NCI-H524 (cell line): ENCODE results near the gene TFB2M.
"Not testable (repeated sequence)": the region's sequence is repeated elsewhere in the genome, so short reads cannot be mapped to it uniquely, and the experiment has no call there.

Experiments
- DNase-seq, 2 experiments: peaks; one replicate each; lab custom pipeline; 2025; lab: John Stamatoyannopoulos, UW

The TFB2M gene

DNA sequence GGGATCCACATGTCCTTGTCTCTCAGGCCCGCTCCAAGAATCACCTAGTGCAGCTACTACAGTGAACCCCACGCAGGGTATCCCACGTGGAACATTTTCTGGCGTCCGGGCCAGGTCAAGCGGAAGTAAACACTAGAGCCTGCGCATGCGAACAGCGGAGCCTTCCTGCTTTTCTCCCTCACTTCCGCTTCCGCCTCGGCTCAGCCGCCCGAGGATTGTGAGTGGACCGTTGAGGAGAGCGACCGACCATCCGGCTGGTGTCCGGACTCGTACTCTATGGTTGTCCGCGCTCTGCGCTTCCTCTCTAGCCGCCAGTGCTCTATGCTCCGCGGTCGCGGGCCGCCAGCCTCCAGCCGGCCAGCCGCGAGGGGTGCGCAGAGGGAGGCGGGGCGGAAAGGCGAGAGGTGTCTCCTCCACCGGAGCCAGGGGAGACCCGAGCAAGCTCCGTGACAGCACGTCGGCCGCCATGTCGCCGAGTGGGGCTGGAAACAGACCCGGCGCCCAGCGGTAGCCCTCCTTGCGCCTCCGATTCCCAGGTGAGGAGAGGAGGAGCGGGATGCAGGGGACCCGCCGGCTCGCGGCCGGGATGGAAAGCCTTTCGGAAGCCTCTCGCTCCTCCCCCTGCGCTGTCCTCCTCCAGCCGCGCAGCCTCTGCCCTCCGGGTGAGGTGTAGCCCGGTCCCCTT lies at the start of gene TFB2M, which contains the start of gene CNST:
Gene TFB2M, minus strand, starts transcription at position 134 of the 685 bp plus-strand sequence. Its CDS starts 123 bp downstream, at position 11.
Gene CNST, plus strand, starts transcription at position 329 of the 685 bp plus-strand sequence. CDS start 25,107 bp downstream, outside the sequence.
- peak; percentile 96 to 98 for DNase-seq

- DNase-seq: no peak
These were observed 47.2 kb upstream of the TFB2M start for GRCh38 chr1:246613096-246613758.

GRCh38 chr1:246609632-246610031 lies 43.6 kb upstream of the TFB2M start:
- DNase-seq: no peak

DNA sequence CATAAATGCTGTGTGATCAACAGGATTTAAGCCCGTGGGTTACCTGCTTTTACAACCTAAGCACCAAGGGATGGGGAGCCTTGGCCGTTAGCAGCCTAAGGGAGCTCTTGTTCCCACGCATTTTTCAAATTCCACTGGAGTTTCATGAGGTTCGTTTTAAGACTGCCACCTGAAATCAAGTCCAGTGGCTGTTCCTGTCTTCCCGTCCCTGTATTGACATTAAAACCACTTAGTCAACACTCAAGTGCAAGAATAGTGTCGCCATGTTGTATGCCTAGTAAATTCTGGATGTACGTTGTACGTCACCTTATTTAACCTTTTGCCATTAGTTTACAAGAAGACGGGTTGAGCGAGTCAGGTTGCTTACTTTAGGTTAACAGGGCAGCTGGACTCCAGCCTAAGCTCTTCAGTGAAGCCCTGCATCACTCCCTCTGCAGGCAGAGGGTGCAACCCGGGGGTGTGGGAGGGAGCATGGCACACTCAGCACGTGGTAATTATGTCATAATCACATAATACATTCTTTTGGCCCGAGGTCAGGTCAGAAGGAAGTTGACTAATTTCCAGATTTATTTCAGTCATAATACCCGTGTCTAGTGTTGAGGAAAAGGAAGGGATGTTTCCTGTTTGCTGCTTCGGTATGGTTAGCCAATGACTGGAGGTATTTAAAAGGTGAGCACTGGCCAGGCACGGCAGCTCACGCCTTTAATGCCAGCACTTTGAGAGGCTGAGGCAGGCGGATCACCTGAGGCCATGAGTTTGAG lies 42.7 kb upstream of the TFB2M start:
- DNase-seq: no peak

DNA sequence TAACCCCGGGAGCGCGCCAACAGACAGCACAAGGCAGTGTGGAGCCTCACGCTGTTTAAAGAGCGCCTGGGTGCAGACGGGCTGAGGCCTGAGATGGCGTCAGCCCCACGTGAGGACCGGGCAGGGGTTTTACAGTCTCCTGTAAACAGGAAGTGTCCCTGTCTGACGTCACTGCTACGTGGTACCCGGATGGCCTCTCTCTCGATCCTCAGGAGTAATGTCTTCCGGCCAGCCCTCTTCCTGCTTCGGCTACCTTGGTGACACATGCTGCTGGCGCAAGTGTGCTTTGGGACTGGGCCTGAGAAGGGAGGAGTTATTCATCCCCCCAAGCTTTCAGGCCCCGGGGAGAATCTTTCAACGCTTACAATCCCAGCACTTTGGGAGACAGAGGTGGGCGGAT lies 41.4 kb upstream of the TFB2M start:
- DNase-seq: no peak

GRCh38 chr1:246605231-246605630 lies 39.2 kb upstream of the TFB2M start:
- not testable (repeated sequence) for DNase-seq

- DNase-seq: peak; percentile 32 to 81
These were observed 36.1 kb upstream of the TFB2M start for GRCh38 chr1:246602194-246602593.

- no peak for DNase-seq
These were observed 34.5 kb upstream of the TFB2M start for GRCh38 chr1:246600579-246600978.

GRCh38 chr1:246599315-246599714 lies 33.3 kb upstream of the TFB2M start:
- DNase-seq: no peak

DNA sequence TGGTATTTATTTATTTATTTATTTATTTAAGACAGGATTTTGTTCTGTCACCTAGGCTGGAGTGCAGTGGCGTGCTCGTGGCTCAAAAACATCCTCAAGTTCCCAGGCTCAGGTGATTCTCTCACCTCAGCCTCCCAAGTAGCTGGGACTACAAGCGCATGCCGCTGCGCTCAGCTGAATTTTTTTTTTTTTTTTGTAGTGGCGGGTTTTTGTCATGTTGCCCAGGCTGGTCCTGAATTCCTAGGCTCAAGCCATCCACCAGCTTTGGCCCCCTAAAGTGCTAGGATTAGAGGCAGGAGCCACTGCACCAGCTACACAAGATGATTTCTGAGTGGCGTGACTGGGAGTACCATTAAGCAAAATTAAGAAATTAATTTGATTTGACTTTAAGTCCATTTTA lies 31.9 kb upstream of the TFB2M start:
- no peak for DNase-seq

- DNase-seq: no peak
These were observed 31.3 kb upstream of the TFB2M start for GRCh38 chr1:246597340-246597739.

- no peak for DNase-seq
These were observed 29.1 kb upstream of the TFB2M start for GRCh38 chr1:246595146-246595545.

GRCh38 chr1:246592695-246593094 lies 26.6 kb upstream of the TFB2M start:
- DNase-seq: no peak

DNA sequence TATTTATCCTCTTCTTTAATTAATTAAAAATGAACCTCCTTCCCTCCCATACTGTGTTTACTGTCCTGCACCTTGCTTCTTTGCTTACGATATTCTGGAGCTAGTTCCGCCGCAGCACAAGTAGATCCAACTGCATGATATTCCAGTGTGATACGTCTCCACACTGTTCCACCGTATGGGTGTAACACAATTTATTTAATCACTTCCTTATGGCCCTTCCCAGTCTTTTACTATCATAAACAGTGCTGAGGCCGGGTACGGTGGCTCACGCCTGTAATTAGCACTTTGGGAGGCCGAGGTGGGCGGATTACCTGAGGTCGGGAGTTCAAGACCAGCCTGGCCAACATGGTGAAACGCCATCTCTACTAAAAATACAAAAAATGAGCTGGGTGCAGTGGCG lies 25.9 kb upstream of the TFB2M start:
- DNase-seq: no peak

DNA sequence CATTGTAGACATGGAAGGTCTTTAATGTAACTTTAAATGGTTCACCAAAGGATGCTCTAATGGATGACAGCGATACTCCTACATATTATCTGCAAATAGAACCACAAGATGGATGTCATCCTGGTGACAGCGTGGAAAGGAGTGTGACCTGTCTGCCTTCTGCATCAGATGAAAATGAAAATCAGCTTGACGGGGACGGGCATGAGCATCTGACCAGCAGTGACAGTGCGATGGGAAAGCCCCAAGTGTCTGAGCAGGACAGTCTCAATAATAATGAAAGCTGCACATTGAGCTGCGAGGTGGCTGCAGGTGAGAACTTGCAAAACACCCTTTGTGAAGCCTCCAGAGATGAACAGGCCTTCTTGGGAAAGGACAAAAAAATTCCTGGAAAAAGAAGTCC lies 25.4 kb upstream of the TFB2M start:
- no peak for DNase-seq

GRCh38 chr1:246591047-246591446 lies 25.0 kb upstream of the TFB2M start:
- DNase-seq: no peak

GRCh38 chr1:246589919-246590318 lies 23.9 kb upstream of the TFB2M start:
- not testable (repeated sequence) for DNase-seq

GRCh38 chr1:246588159-246588721 lies 22.2 kb upstream of the TFB2M start:
- DNase-seq: no peak

DNA sequence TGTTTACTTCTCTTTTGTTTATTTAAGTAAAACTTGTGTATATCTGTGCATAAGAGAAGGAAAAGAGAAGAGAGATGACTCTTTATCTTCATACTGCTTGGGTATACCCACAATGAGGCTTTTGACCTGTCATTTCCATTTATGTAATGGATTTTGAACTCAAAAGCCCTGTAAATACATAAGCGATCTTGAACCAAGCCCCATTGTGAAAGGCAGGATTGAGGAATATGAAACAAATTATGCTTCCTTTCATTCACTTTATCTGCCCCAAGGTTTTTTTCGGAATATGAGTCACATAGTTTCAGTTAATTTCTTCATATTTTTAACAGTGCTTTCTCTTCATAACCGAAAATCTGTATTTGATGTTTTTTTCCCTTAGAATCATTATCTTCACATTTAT lies 21.5 kb upstream of the TFB2M start:
- no peak for DNase-seq

- no peak for DNase-seq
These were observed 21.0 kb upstream of the TFB2M start for GRCh38 chr1:246587032-246587431.

DNA sequence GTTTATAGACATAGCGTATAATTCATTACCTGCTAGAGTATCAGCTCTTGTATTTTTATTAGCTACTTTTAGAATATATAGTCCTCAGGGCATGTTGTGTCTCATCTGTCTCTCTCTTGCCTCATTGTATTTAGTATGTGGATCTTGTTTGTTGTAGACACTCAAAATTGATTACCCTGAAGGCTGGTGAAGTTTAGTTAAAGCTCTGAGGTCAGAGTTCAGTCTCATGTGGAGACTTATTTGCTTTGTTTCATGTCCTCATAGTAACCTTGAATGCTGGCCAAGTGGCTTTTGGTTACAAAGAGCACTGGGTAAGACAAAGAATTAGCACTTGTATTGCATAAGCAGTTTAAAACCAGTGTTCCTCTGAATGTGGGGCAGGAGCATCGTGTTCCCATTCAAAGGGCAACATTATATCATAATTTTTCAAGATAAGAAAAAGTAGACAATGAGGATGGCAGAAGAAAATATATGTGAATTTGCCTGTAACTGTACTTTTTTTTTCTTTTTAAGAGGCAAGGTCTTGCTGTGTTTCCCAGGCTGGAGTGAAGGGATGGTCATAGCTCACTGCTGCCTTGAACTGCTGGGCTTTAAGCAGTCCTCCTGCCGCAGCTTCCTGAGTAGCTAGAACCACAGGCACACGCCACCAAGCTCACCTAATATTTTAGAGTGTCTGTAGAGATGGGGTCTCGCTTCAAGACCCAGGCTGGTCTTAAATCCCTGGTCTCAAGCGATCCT lies 17.6 kb upstream of the TFB2M start:
- no peak for DNase-seq

GRCh38 chr1:246583056-246583440 lies 17.0 kb upstream of the TFB2M start:
- no peak for DNase-seq
